ENCODE results near the gene SLC16A5.

GRCh38 chr17:75060434-75061054 is 27.2 kb upstream of the SLC16A5 start:
- TF ChIP-seq CTCF (conservative IDR thresholded peaks at IDR 0.05) (no peak), EZH2 (IDR thresholded peaks at IDR 0.05; ENCODE audit: low read depth) (no peak)

Measured in PC-9 (cell line).